ENCODE results near the gene SLC16A10.

GRCh38 chr6:111248789-111249188, 161.5 kb downstream of the SLC16A10 start:
- TF ChIP-seq, protein P1, sequence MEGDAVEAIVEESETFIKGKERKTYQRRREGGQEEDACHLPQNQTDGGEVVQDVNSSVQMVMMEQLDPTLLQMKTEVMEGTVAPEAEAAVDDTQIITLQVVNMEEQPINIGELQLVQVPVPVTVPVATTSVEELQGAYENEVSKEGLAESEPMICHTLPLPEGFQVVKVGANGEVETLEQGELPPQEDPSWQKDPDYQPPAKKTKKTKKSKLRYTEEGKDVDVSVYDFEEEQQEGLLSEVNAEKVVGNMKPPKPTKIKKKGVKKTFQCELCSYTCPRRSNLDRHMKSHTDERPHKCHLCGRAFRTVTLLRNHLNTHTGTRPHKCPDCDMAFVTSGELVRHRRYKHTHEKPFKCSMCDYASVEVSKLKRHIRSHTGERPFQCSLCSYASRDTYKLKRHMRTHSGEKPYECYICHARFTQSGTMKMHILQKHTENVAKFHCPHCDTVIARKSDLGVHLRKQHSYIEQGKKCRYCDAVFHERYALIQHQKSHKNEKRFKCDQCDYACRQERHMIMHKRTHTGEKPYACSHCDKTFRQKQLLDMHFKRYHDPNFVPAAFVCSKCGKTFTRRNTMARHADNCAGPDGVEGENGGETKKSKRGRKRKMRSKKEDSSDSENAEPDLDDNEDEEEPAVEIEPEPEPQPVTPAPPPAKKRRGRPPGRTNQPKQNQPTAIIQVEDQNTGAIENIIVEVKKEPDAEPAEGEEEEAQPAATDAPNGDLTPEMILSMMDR (IDR thresholded peaks at IDR 0.05), result no peak
- no peak for TF ChIP-seq POLR2A (IDR thresholded peaks at IDR 0.05)

Data from thyroid gland (tissue), 4 donors.